ENCODE measurements around the gene GRB14.

GRB14 gene

DNA sequence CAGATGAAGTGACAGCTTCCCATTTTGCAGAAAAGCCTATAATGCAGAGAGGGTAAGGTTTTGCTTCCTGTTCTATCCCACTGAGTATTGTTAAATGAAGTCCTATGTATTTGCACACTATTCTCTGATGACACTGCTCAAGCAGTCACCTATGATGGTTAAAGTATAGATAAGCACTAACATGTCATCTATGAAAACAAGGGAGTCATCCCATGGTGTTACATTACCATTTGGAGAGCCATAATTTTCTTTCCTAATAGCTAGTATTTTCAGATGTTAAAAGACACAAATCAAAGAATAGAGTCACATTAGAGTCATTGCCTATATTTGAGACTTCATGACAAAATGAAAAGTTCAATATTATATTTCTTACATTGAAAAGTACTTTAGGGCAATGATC is 42.8 kb upstream of the GRB14 start:
- Histone ChIP-seq H3K27me3 (replicated peaks; ENCODE audit: insufficient read depth, low read length) (no peaks in the 10 kb centered on the region), H3K27ac (ENCODE audit: low read length) (no peak overlapping the region), H3K9me3 (replicated peaks; ENCODE audit: insufficient read depth, low read length) (no peaks in the 10 kb centered on the region), H3K9ac (ENCODE audit: low read length) (no peak overlapping the region), H3K4me1 (ENCODE audit: low read length) (no peaks in the 10 kb centered on the region), H3F3A (ENCODE audit: insufficient read depth, low read length) (no peaks in the 10 kb centered on the region), H4K20me1 (ENCODE audit: insufficient read depth, low read length) (no peaks in the 10 kb centered on the region), H3K4me2 (ENCODE audit: low read depth, low read length) (no peak overlapping the region), H2AFZ (ENCODE audit: low read length) (no peak overlapping the region), H3K9me2 (replicated peaks; ENCODE audit: insufficient read depth, low read length) (no peaks in the 10 kb centered on the region), H3K36me3 (replicated peaks; ENCODE audit: insufficient read depth, low read length) (no peaks in the 10 kb centered on the region), H3K79me2 (ENCODE audit: low read length) (no peaks in the 10 kb centered on the region), H3K4me3 (ENCODE audit: low read length) (no peak overlapping the region)
- no peak for DNase-seq
- TF ChIP-seq EZH2 (optimal IDR thresholded peaks at IDR 0.05; ENCODE audit: low read depth, low read length), result no peak
- no peak for TF ChIP-seq CTCF (IDR thresholded peaks at IDR 0.05; ENCODE audit: low read length)
- no peak for TF ChIP-seq EZH2phosphoT487 (IDR thresholded peaks at IDR 0.05; ENCODE audit: low read length)

- Histone ChIP-seq H3K9ac (ENCODE audit: low read length) (no peak overlapping the region), H3K27ac (ENCODE audit: low read length) (no peak overlapping the region), H3K9me2 (replicated peaks; ENCODE audit: insufficient read depth, low read length) (no peaks in the 10 kb centered on the region), H3K9me3 (replicated peaks; ENCODE audit: insufficient read depth, low read length) (no peaks in the 10 kb centered on the region), H3K4me1 (ENCODE audit: low read length) (no peaks in the 10 kb centered on the region), H3K36me3 (replicated peaks; ENCODE audit: insufficient read depth, low read length) (no peaks in the 10 kb centered on the region), H3K27me3 (replicated peaks; ENCODE audit: insufficient read depth, low read length) (no peaks in the 10 kb centered on the region), H3F3A (ENCODE audit: insufficient read depth, low read length) (no peaks in the 10 kb centered on the region), H4K20me1 (ENCODE audit: insufficient read depth, low read length) (no peaks in the 10 kb centered on the region), H2AFZ (ENCODE audit: low read length) (no peak overlapping the region), H3K4me2 (ENCODE audit: low read depth, low read length) (no peak overlapping the region), H3K79me2 (ENCODE audit: low read length) (no peaks in the 10 kb centered on the region), H3K4me3 (ENCODE audit: low read length) (no peak overlapping the region)
- no peak for DNase-seq
- no peak for TF ChIP-seq EZH2phosphoT487 (IDR thresholded peaks at IDR 0.05; ENCODE audit: low read length)
- TF ChIP-seq EZH2 (optimal IDR thresholded peaks at IDR 0.05; ENCODE audit: low read depth, low read length), result no peak
- TF ChIP-seq CTCF (IDR thresholded peaks at IDR 0.05; ENCODE audit: low read length), result no peak
Measured at GRCh38 chr2:164662868-164663631, 41.8 kb upstream of the GRB14 start.

DNA sequence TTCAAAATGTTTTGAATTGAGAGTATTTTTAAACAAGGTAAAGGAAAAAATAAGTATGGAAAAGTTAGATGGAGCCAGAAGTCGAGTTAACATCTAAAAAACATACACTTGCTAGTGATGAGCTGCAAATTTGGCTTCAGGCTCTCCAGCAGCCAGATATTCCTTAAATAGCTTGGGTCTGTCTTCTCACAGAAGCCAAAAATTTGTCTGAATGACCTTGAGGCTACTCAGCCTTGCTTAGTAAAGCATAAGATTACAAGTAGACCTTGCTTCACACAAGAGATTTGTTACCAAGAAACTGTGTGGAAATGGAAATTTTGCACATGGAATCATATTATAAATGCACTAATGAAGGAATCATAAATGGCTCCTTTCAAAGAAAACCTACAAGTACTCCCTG is 40.8 kb upstream of the GRB14 start:
- Histone ChIP-seq H3K4me3 (ENCODE audit: low read length) (no peak overlapping the region), H3K27me3 (replicated peaks; ENCODE audit: insufficient read depth, low read length) (no peaks in the 10 kb centered on the region), H2AFZ (ENCODE audit: low read length) (no peak overlapping the region), H3K27ac (ENCODE audit: low read length) (no peak overlapping the region), H3K9me2 (replicated peaks; ENCODE audit: insufficient read depth, low read length) (no peaks in the 10 kb centered on the region), H3K4me2 (ENCODE audit: low read depth, low read length) (no peak overlapping the region), H3F3A (ENCODE audit: insufficient read depth, low read length) (no peaks in the 10 kb centered on the region), H3K4me1 (ENCODE audit: low read length) (no peaks in the 10 kb centered on the region), H4K20me1 (ENCODE audit: insufficient read depth, low read length) (no peaks in the 10 kb centered on the region), H3K36me3 (replicated peaks; ENCODE audit: insufficient read depth, low read length) (no peaks in the 10 kb centered on the region), H3K79me2 (ENCODE audit: low read length) (no peaks in the 10 kb centered on the region), H3K9ac (ENCODE audit: low read length) (no peak overlapping the region), H3K9me3 (replicated peaks; ENCODE audit: insufficient read depth, low read length) (no peaks in the 10 kb centered on the region)
- TF ChIP-seq EZH2 (optimal IDR thresholded peaks at IDR 0.05; ENCODE audit: low read depth, low read length) (no peak), CTCF (IDR thresholded peaks at IDR 0.05; ENCODE audit: low read length) (no peak), EZH2phosphoT487 (IDR thresholded peaks at IDR 0.05; ENCODE audit: low read length) (no peak)
- DNase-seq, result no peak

All from MM.1S (cell line).